ENCODE data around the gene TP53BP1.

DNA sequence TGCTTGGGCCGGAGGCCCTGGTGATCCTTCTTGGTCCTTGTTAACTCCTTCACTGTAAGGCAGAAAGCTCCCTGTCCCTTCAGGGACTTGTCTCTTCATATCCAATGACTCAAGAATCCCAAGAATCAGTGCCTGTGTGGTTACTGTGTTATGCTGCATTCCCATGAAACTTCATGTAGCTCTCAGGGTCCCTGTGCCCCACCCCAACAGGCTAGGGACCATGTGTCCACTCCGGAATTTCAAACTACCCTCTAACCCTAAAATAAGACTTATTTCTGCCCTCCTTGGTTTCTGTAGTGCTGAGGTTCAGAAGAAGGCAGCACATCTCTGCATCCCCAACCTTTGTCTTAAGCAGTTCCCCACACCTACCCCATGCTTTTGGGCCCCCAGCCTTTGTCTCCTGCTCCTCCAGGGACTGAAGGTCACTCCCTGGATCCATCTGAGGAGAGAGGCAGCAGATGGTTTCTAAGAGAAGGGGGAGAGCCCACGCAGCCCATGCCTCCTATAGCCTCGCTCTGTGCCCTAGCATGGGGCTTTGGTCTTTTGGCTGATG is 23.9 kb upstream of the TP53BP1 start:
- TF ChIP-seq, protein P1, sequence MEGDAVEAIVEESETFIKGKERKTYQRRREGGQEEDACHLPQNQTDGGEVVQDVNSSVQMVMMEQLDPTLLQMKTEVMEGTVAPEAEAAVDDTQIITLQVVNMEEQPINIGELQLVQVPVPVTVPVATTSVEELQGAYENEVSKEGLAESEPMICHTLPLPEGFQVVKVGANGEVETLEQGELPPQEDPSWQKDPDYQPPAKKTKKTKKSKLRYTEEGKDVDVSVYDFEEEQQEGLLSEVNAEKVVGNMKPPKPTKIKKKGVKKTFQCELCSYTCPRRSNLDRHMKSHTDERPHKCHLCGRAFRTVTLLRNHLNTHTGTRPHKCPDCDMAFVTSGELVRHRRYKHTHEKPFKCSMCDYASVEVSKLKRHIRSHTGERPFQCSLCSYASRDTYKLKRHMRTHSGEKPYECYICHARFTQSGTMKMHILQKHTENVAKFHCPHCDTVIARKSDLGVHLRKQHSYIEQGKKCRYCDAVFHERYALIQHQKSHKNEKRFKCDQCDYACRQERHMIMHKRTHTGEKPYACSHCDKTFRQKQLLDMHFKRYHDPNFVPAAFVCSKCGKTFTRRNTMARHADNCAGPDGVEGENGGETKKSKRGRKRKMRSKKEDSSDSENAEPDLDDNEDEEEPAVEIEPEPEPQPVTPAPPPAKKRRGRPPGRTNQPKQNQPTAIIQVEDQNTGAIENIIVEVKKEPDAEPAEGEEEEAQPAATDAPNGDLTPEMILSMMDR (IDR thresholded peaks at IDR 0.05; ENCODE audit: low read length): no peak
- TF ChIP-seq EZH2 (optimal IDR thresholded peaks at IDR 0.05; ENCODE audit: low read depth, low read length): no peak
